Large intestine (tissue), 3 donors: ENCODE data around the gene CACNA1S. TPM values are rescaled to one million over a fixed set of nuclear protein-coding genes. Genes with fewer than 3 reads are reported as not detected.

Source experiments
- DNase-seq, 2 donors: peaks; one replicate each; pipeline versions ENCODE4 v3.0.0 to v3.0.0-alpha.2; 2013
- H3K27ac ChIP-seq: one replicate; pipeline ENCODE4 v1.5.1; 2013; ENCODE audit warnings: low read length
- H3K27me3 ChIP-seq: 2 replicates; pipeline ENCODE4 v1.6.1; 2013; ENCODE audit warnings: low read length; ENCODE audit not compliant: control insufficient read depth, insufficient read depth
- H3K36me3 ChIP-seq: 2 replicates; pipeline ENCODE4 v1.6.1; 2013; ENCODE audit warnings: low read length; ENCODE audit not compliant: control insufficient read depth, insufficient read depth
- H3K4me1 ChIP-seq: one replicate; pipeline ENCODE4 v1.6.1; 2013; ENCODE audit warnings: low read length; ENCODE audit not compliant: control insufficient read depth, insufficient read depth
- H3K4me3 ChIP-seq: one replicate; pipeline ENCODE4 v1.5.1; 2013; ENCODE audit warnings: low read length
- H3K9me3 ChIP-seq: one replicate; pipeline ENCODE4 v1.6.1; 2013; ENCODE audit warnings: mild to moderate bottlenecking, low read depth, low read length, moderate library complexity; ENCODE audit not compliant: control insufficient read depth
- WGBS: methylation state at CpG from one replicate; pipeline ENCODE4 v1.1.5; 2013; ENCODE audit warnings: low lambda C conversion rate; ENCODE audit not compliant: insufficient coverage; 5-methylcytosine and 5-hydroxymethylcytosine counted together
- polyA plus RNA-seq: library from polyadenylated mRNA; unstranded; fragments of 120-200 nt; gene quantifications from one replicate; pipeline ENCODE4 v1.2.1, GENCODE V29; 2013

The CACNA1S gene
- polyA plus RNA-seq, 1 donor = 0.15 TPM

GRCh38 chr1:201140235-201140940, 28.2 kb upstream of the CACNA1S start:
- no peak overlapping the region for H3K27ac ChIP-seq
- no peak overlapping the region for H3K4me3 ChIP-seq
- no peaks in the 10 kb centered on the region for H3K27me3 ChIP-seq
- H3K9me3 ChIP-seq = no peaks in the 10 kb centered on the region
- WGBS = no CpG with 5 or more reads among the region's 10 CpGs
- DNase-seq = no peak
- no peaks in the 10 kb centered on the region for H3K4me1 ChIP-seq
- H3K36me3 ChIP-seq = peaks cover 77% of the 10 kb centered on the region

- no peaks in the 10 kb centered on the region for H3K27me3 ChIP-seq
- no CpG with 5 or more reads among the region's 9 CpGs for WGBS
- H3K27ac ChIP-seq = no peak overlapping the region
- H3K4me1 ChIP-seq = no peaks in the 10 kb centered on the region
- H3K4me3 ChIP-seq = no peak overlapping the region
- no peaks in the 10 kb centered on the region for H3K9me3 ChIP-seq
- peaks cover 75% of the 10 kb centered on the region for H3K36me3 ChIP-seq
- DNase-seq = no peak
Observed at GRCh38 chr1:201139756-201140155, 27.5 kb upstream of the CACNA1S start.

GRCh38 chr1:201139306-201139705, 27.1 kb upstream of the CACNA1S start:
- Histone ChIP-seq H3K27ac (no peak overlapping the region), H3K4me3 (no peak overlapping the region), H3K9me3 (no peaks in the 10 kb centered on the region), H3K36me3 (peaks cover 71% of the 10 kb centered on the region), H3K4me1 (no peaks in the 10 kb centered on the region), H3K27me3 (no peaks in the 10 kb centered on the region)
- WGBS = no CpG with 5 or more reads among the region's 5 CpGs
- no peak for DNase-seq

GRCh38 chr1:201138311-201138840, 26.1 kb upstream of the CACNA1S start:
- no peak for DNase-seq
- Histone ChIP-seq H3K4me1 (no peaks in the 10 kb centered on the region), H3K27ac (no peak overlapping the region), H3K36me3 (peaks cover 65% of the 10 kb centered on the region), H3K4me3 (no peak overlapping the region), H3K27me3 (no peaks in the 10 kb centered on the region), H3K9me3 (no peaks in the 10 kb centered on the region)
- WGBS = no CpG with 5 or more reads among the region's 6 CpGs

- Histone ChIP-seq H3K4me1 (no peaks in the 10 kb centered on the region), H3K36me3 (peaks cover 59% of the 10 kb centered on the region), H3K4me3 (no peak overlapping the region), H3K27me3 (no peaks in the 10 kb centered on the region), H3K9me3 (no peaks in the 10 kb centered on the region), H3K27ac (no peak overlapping the region)
- WGBS = no CpG with 5 or more reads among the region's 6 CpGs
- no peak for DNase-seq
Observed at GRCh38 chr1:201137579-201138310, 25.5 kb upstream of the CACNA1S start.

GRCh38 chr1:201137024-201137392, 24.8 kb upstream of the CACNA1S start:
- Histone ChIP-seq H3K9me3 (no peaks in the 10 kb centered on the region), H3K36me3 (peaks cover 53% of the 10 kb centered on the region), H3K4me1 (no peaks in the 10 kb centered on the region), H3K27ac (no peak overlapping the region), H3K27me3 (no peaks in the 10 kb centered on the region), H3K4me3 (no peak overlapping the region)
- no peak for DNase-seq
- WGBS = no CpG with 5 or more reads among the region's 7 CpGs

GRCh38 chr1:201136355-201137023, 24.3 kb upstream of the CACNA1S start:
- Histone ChIP-seq H3K4me3 (no peak overlapping the region), H3K9me3 (no peaks in the 10 kb centered on the region), H3K27me3 (no peaks in the 10 kb centered on the region), H3K36me3 (peaks cover 49% of the 10 kb centered on the region), H3K27ac (no peak overlapping the region), H3K4me1 (no peaks in the 10 kb centered on the region)
- DNase-seq = no peak
- no CpG with 5 or more reads among the region's 8 CpGs for WGBS

- no peak overlapping the region for H3K27ac ChIP-seq
- H3K9me3 ChIP-seq = no peaks in the 10 kb centered on the region
- WGBS = no CpG with 5 or more reads among the region's 6 CpGs
- no peak for DNase-seq
- no peaks in the 10 kb centered on the region for H3K27me3 ChIP-seq
- peaks cover 31% of the 10 kb centered on the region for H3K36me3 ChIP-seq
- H3K4me1 ChIP-seq = no peaks in the 10 kb centered on the region
- H3K4me3 ChIP-seq = no peak overlapping the region
Observed at GRCh38 chr1:201134405-201134804, 22.2 kb upstream of the CACNA1S start.

- no CpG with 5 or more reads among the region's 4 CpGs for WGBS
- Histone ChIP-seq H3K27me3 (no peaks in the 10 kb centered on the region), H3K4me1 (peaks cover 3% of the 10 kb centered on the region), H3K4me3 (no peak overlapping the region), H3K27ac (no peak overlapping the region), H3K36me3 (peaks cover 17% of the 10 kb centered on the region), H3K9me3 (no peaks in the 10 kb centered on the region)
- no peak for DNase-seq
Observed at GRCh38 chr1:201131398-201131797, 19.2 kb upstream of the CACNA1S start.

GRCh38 chr1:201128962-201129361, 16.7 kb upstream of the CACNA1S start:
- WGBS = no CpG with 5 or more reads among the region's 13 CpGs
- no peak for DNase-seq
- no peak overlapping the region for H3K27ac ChIP-seq
- H3K36me3 ChIP-seq = peaks cover under 1% of the 10 kb centered on the region
- H3K9me3 ChIP-seq = no peaks in the 10 kb centered on the region
- H3K27me3 ChIP-seq = no peaks in the 10 kb centered on the region
- no peak overlapping the region for H3K4me3 ChIP-seq
- H3K4me1 ChIP-seq = peaks cover 3% of the 10 kb centered on the region
